AG04449 (cell line): ENCODE measurements around the gene DCLRE1C.
A peak's percentile ranks its signal among the peaks of the same experiment; 100 is the strongest.
"Not testable (repeated sequence)": the region's sequence is repeated elsewhere in the genome, so short reads cannot be mapped to it uniquely, and the experiment has no call there.

Experiments
- CTCF ChIA-PET: fragments of 350-600 bp; formaldehyde crosslinking; extraction: SDS; loops from one replicate; lab custom pipeline; 2021; ENCODE audit warnings: antibody characterized with exemption; lab: Yijun Ruan, JAX
- POLR2A ChIA-PET: fragments of 400-600, 350-600 bp; formaldehyde crosslinking; extraction: SDS; loops from one replicate; lab custom pipeline; 2020; ENCODE audit warnings: antibody characterized with exemption, inconsistent platforms; lab: Yijun Ruan, JAX
- DNase-seq: peaks from one replicate; pipeline ENCODE4 v3.0.0-alpha.2; 2010; ENCODE audit warnings: low read depth, low spot score
- H3K4me3 ChIP-seq: 2 replicates; pipeline ENCODE4 v1.5.1; 2011; ENCODE audit warnings: low read depth, mild to moderate bottlenecking, control low read depth, low read length
- CTCF ChIP-seq: IDR thresholded peaks from one replicate; pipeline ENCODE4 v1.5.1; 2011; ENCODE audit warnings: mild to moderate bottlenecking, moderate library complexity, low read length, control low read depth, inconsistent platforms; ENCODE audit not compliant: insufficient read depth; ENCODE audit errors: missing control alignments

The DCLRE1C gene

GRCh38 chr10:14954934-14955333 is 1.0 kb upstream of the DCLRE1C start:
- no peak overlapping the region for H3K4me3 ChIP-seq
- no peak for DNase-seq
- no peak for TF ChIP-seq CTCF
- POLR2A ChIA-PET, result interaction anchor here (1.0 kb wide), 1 partner anchor 141 kb away, joined by 3 read pairs; no protein-coding TSS in a partner anchor
- CTCF ChIA-PET, result interaction anchor here (2.4 kb wide), 1 partner anchor 151 kb away, joined by 21 read pairs; no protein-coding TSS in a partner anchor

DNA sequence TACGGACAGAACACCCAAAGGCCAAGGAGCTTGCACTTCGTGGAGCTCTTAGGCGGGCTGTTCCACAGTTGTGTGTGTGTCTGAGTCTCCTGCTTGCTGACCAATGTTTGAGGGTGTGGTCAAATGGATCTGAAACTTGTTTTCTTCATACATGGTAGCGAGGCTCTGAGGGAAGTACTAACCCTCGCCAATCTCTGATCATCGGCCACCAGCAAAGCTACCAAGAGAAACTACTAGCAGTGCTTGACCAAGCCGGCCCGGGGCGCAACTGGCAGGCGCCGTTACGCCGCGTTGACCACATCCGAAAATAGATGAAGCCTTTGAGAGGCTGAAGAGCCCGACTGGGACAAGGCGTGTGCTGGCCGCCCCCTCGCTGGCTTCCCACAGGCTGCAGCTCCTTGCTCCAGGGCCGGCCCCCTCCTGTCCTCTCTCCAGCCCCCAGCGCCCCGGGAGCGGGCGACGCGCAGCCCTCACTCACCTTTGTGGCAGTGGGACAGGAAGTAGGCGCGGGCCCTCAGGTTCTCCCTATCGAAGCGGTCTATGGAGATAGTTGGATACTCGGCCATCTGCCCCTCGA is 384 bp downstream of the DCLRE1C start:
- peak; percentile 10 for TF ChIP-seq CTCF
- ChIA-PET CTCF (interaction anchor here (0.8 to 2.4 kb wide), 4 partner anchors 18 to 417 kb away, joined by 3 to 21 read pairs (median 4); no protein-coding TSS in a partner anchor), POLR2A (interaction anchor here (1.2 kb wide), 1 partner anchor 75 kb away, joined by 3 read pairs; the partner anchor contains the start of gene SUV39H2)
- H3K4me3 ChIP-seq, result peak overlapping the region; percentile 97
- DNase-seq, result no peak

- no peak for DNase-seq
- ChIA-PET CTCF (interaction anchor here (0.7 to 2.4 kb wide), 7 partner anchors 19 to 416 kb away, joined by 3 to 21 read pairs (median 4); no protein-coding TSS in a partner anchor), POLR2A (interaction anchor here (1.2 kb wide), 1 partner anchor 74 kb away, joined by 3 read pairs; the partner anchor contains the start of gene SUV39H2)
Measured at GRCh38 chr10:14952851-14953423, 959 bp downstream of the DCLRE1C start.

GRCh38 chr10:14949291-14949690 is 4.6 kb downstream of the DCLRE1C start:
- POLR2A ChIA-PET, result no interaction called here
- CTCF ChIA-PET, result no interaction called here

More at GRCh38 chr10:14952851-14953423, 959 bp downstream of the DCLRE1C start:
- peak overlapping the region; percentile 97 for H3K4me3 ChIP-seq
- peak; percentile 12 for TF ChIP-seq CTCF

GRCh38 chr10:14947268-14947667 is 6.6 kb downstream of the DCLRE1C start:
- no peak for TF ChIP-seq CTCF
- H3K4me3 ChIP-seq, result no peak overlapping the region
- no peak for DNase-seq
- ChIA-PET CTCF (interaction anchor here (0.8 to 1.3 kb wide), 3 partner anchors 9 to 14 kb away, joined by 3 to 4 read pairs (median 3); no protein-coding TSS in a partner anchor), POLR2A (no interaction called here)

More at GRCh38 chr10:14949291-14949690, 4.6 kb downstream of the DCLRE1C start:
- H3K4me3 ChIP-seq, result no peak overlapping the region
- DNase-seq, result no peak
- TF ChIP-seq CTCF, result no peak

DNA sequence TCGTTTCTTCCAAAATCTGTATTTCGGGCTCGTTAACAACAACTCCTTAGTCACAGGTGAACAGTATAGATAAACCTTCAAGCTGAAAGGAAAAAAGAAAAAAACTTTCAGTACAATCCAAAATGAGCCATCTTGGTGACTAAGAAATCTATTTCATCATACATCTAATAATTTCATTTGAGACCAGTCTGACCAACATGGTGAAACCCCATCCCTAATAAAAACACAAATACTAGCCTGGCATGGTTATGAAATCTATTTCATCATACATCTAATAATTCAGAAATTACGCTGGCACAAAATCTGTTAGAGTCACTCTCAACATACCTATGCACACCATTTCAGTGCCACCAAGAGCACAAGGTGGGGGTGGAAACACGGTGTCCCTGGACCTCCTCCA is 8.8 kb downstream of the DCLRE1C start:
- ChIA-PET POLR2A (no interaction called here), CTCF (no interaction called here)
- no peak for TF ChIP-seq CTCF
- no peak overlapping the region for H3K4me3 ChIP-seq
- no peak for DNase-seq

DNA sequence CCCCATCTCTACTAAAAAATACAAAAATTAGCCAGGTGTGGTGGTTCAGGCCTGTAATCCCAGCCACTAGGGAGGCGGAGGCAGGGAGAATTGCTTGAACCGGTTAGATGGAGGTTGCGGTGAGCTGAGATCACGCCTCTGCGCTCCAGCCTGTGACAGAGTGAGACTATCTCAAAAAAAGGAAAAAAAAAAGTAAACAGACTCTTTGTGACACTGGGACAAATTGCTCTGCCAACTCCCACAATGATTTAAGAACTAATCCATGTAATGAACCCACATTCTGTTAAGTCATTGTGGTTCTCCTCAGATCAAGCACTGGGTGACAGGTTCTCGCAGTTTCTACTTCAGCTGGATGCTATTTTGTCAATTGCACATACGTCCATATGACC is 11.0 kb downstream of the DCLRE1C start:
- POLR2A ChIA-PET, DNase-seq, CTCF ChIA-PET, H3K4me3 ChIP-seq: not testable (repeated sequence)

- CTCF ChIA-PET, DNase-seq, POLR2A ChIA-PET, H3K4me3 ChIP-seq: not testable (repeated sequence)
Measured at GRCh38 chr10:14942147-14942949, 11.5 kb downstream of the DCLRE1C start.
